HG03439 (cell line): ENCODE data around the gene NWD2.

Experiments used
- ATAC-seq: cut with Tn5 transposase; IDR thresholded peaks from one replicate; pipeline ENCODE4 v1.9.1; 2021; ENCODE audit warnings: mild to moderate bottlenecking, moderate library complexity; ENCODE audit not compliant: unreplicated experiment

The NWD2 gene

GRCh38 chr4:37437163-37437562 lies 192.6 kb downstream of the NWD2 start:
- ATAC-seq, result no peak

- no peak for ATAC-seq
Observed at GRCh38 chr4:37438564-37439279, 194.2 kb downstream of the NWD2 start.

DNA sequence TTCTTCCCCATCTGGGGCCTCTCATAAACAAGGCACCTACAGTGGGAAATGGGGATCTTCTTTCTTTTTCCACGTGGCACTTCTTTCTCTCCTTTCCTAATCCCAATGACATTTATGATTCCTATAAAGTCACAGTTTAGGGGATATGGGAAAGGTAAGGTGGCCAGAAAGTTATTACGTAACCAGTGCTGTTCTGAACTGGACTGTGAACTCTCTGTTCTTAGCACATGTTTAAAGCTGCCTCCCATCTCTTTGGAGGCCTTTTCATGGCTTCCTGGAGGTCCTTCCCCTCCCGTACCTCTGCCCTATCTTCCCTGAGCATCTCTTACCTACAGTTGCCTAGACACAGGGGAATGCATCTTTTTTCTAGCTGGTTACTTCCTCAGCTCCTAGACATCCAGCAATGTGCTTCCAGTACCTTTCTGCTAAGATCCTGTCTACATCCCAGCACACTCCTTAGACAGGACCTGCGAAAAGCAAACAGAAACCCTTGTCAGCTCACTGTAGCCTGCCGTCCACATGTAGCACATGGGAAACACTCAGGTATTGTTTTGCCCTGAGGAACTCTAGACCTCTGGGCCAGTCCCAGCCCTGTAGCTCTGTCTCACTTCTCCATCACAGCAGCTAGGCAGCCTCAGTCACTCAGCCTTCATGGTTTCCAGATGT lies 195.4 kb downstream of the NWD2 start:
- ATAC-seq, result no peak

DNA sequence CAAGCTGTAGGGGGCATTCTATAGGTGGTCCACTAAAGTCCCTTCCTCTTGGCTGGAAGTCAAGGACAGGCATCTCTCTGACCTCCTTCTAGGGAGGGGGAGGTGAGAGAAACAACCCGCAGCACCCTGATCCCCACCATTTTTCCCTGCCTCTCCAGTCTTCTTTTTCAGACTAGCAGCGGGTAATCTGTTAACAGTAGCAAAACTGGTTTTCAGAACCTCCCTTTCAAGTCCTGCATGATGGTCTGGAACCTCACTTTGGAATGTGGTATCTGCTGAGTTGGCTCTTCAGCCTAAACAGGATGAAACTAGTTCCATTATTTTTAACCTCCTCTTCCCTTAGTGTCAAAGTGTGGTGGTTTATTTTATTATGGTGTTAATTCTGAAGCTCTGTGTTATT lies 196.0 kb downstream of the NWD2 start:
- no peak for ATAC-seq

- no peak for ATAC-seq
Observed at GRCh38 chr4:37441231-37442061, 196.9 kb downstream of the NWD2 start.

- no peak for ATAC-seq
Observed at GRCh38 chr4:37442062-37442323, 197.4 kb downstream of the NWD2 start.

DNA sequence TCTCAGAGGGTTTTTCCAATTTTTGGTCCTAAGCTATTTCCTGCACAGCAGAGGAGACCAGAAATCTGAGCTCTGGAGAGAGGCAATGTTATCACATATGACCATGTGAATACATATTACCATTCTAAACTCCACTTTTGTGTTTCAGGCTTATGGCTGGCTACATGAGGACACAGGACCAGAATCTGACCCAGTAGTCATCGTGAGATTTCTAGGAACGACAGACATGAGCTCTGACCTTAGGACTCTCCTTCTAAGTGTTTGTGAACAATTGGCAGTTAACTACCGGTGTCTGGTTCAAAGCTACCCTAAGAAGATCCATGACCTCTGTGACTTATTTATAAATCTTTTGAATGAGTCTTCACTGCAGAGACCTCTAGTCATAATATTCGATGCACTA lies 198.6 kb downstream of the NWD2 start:
- no peak for ATAC-seq

DNA sequence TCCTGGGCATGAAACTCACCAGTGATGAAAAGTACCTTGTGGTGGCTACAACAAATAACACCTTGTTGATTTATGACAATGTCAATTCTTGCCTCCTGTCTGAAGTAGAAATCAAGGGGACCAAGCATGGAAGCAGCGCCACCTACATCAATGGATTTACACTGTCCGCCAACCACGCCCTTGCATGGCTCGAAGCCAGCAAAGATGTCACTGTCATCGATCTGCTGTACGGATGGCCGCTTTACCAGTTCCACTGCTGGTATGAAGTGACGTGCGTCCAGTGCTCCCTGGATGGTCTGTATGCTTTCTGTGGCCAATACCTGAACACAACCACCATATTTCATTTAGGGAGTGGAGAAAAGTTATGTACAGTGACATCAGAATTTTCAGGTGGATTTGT lies 200.5 kb downstream of the NWD2 start:
- ATAC-seq, result no peak

GRCh38 chr4:37446016-37446415 lies 201.5 kb downstream of the NWD2 start:
- no peak for ATAC-seq

DNA sequence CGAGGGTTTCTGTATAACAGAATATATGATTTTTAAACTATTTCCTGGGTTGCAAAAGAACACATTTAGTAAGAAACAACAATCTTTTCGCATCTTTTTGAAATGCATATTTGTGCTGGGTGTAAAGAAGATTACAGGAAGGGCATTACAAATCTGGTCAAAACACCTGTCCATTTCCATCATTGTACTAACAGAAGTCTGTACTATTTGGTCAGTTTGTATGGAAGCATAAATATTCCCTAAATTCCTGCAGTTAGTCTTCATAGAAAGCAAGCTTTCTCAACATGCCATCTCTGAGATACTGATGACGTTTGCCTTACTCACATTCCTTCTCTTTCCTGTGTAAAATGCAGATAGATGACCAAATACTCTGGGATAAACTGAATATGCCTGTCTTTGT lies 203.3 kb downstream of the NWD2 start:
- ATAC-seq, result no peak

GRCh38 chr4:37450309-37450708 lies 205.8 kb downstream of the NWD2 start:
- ATAC-seq, result no peak

- no peak for ATAC-seq
Observed at GRCh38 chr4:37450911-37451310, 206.4 kb downstream of the NWD2 start.

DNA sequence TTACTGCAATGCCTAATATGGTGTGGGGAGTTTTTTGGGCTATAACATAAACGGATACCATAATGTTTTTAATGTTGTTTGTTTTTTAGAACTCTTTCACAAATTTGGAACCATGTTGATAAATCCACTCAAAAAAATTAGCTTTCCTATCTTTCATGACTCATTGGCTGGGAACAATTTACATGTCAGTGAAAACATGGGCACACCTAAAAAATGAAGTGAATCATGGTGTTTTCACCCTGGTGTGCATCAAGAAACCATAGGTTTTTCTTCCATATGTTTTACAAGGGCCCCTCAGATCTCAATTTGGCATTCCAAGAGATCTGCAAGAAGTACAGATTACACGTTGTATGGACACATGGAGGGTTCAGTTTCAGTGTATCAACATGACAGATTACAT lies 207.1 kb downstream of the NWD2 start:
- ATAC-seq, result no peak

DNA sequence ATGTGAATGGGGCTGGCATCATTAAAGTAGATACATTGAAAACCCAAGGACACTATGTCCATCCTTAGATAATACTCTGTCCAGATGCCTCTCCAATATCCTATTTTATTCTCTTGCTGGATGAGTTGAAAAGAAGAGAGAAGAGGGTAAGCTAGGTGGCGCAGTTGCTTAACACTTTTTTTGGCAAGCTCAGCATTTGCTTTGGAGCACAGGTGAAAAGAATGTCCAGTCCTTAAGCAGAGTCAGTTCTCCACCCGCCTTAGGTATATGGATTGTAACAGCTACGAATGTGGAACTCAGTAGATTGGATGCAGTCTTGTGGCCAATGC lies 208.4 kb downstream of the NWD2 start:
- ATAC-seq, result peak; percentile 70

- ATAC-seq, result peak; percentile 73
Observed at GRCh38 chr4:37453281-37453998, 208.9 kb downstream of the NWD2 start.

GRCh38 chr4:37453999-37454800 lies 209.7 kb downstream of the NWD2 start:
- no peak for ATAC-seq

GRCh38 chr4:37455301-37456131 lies 211.0 kb downstream of the NWD2 start:
- no peak for ATAC-seq

DNA sequence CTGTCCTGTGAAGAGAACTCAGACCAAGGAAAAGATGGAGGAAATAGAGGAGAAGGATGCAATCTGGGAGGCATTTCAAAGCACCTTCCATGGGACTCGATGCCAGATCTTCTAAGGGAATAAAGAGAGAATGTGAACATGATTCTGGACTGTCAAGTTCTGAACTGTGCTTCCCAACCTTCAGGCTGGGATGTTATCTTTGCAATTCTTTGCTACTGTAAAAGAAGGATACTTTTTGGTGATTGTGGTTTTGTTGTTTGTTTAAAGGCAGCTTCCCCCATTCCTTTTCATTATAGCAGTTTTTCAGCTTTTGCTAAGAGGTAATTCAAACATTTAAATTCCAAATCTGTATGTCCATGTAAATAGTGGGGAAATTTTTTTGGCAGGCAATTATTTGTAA lies 217.3 kb downstream of the NWD2 start:
- ATAC-seq, result no peak

GRCh38 chr4:37463033-37463856 lies 218.7 kb downstream of the NWD2 start:
- ATAC-seq, result no peak
